Amygdala (tissue), 56 donors: ENCODE data around the gene NHS.

ENCODE experiments used
- DNase-seq, 56 donors: peaks; one replicate each; lab custom pipeline; 2025; lab: John Stamatoyannopoulos, UW

The NHS gene

GRCh38 chrX:17747692-17748091 is 372.7 kb downstream of the NHS start:
- DNase-seq = no peak

- DNase-seq = no peak
Measured at GRCh38 chrX:17748684-17749083, 373.7 kb downstream of the NHS start.

GRCh38 chrX:17750436-17750835 is 375.4 kb downstream of the NHS start:
- DNase-seq = no peak

- DNase-seq = no peak
Measured at GRCh38 chrX:17758382-17758781, 383.4 kb downstream of the NHS start.

GRCh38 chrX:17759990-17760389 is 385.0 kb downstream of the NHS start:
- no peak for DNase-seq

GRCh38 chrX:17767734-17768133 is 392.7 kb downstream of the NHS start:
- DNase-seq = no peak

- DNase-seq = no peak
Measured at GRCh38 chrX:17768997-17769396, 394.0 kb downstream of the NHS start.

- no peak for DNase-seq
Measured at GRCh38 chrX:17769701-17770269, 394.8 kb downstream of the NHS start.

- no peak for DNase-seq
Measured at GRCh38 chrX:17773221-17773876, 398.3 kb downstream of the NHS start.

GRCh38 chrX:17774053-17774452 is 399.1 kb downstream of the NHS start:
- no peak for DNase-seq

GRCh38 chrX:17778997-17779396 is 404.0 kb downstream of the NHS start:
- DNase-seq = no peak

GRCh38 chrX:17779434-17779833 is 404.4 kb downstream of the NHS start:
- no peak for DNase-seq
